Caco-2 (cell line): ENCODE results near the gene SH3BP4. TPM values are rescaled to one million over a fixed set of nuclear protein-coding genes. Genes with fewer than 3 reads are reported as not detected.

Source experiments
- BruUV-seq: library from RNA; stranded (reverse); fragments of 400-500 nt; replicated peaks from 2 replicates; lab custom pipeline; 2021; lab: Mats Ljungman, UMichigan
- CTCF ChIA-PET: fragments of 300-600 bp; sonication (Branson Sonifier 250); formaldehyde crosslinking; loops from one replicate; lab custom pipeline; 2022; ENCODE audit warnings: antibody characterized with exemption; lab: Charles Lee
- POLR2A ChIA-PET: fragments of 300-600 bp; sonication (Branson Sonifier 250); formaldehyde crosslinking; loops from one replicate; lab custom pipeline; 2022; ENCODE audit warnings: antibody characterized with exemption; lab: Charles Lee
- DNase-seq, 2 experiments: peaks; one replicate each; pipeline versions ENCODE4 v3.0.0 to v3.0.0-alpha.2; 2020 to 2022
- H3K27me3 ChIP-seq: replicated peaks from 2 replicates; pipeline ENCODE4 v1.6.0; 2011; ENCODE audit warnings: low read length; ENCODE audit not compliant: control insufficient read depth, insufficient read depth
- H3K36me3 ChIP-seq: 2 replicates; pipeline ENCODE4 v1.5.1; 2011; ENCODE audit warnings: low read length; ENCODE audit not compliant: control insufficient read depth, insufficient read depth
- H3K4me1 ChIP-seq: fragments of 250-450 bp; sonication (Bioruptor Pico); 2 replicates; pipeline ENCODE4 v1.5.1; 2020; ENCODE audit warnings: mild to moderate bottlenecking
- H3K4me3 ChIP-seq: 2 replicates; pipeline ENCODE4 v1.5.1; 2011; ENCODE audit warnings: low read depth, mild to moderate bottlenecking, control low read depth, low read length
- H3K9me3 ChIP-seq: fragments of 250-450 bp; sonication (Bioruptor Pico); 2 replicates; pipeline ENCODE4 v1.5.1; 2020; ENCODE audit warnings: mild to moderate bottlenecking, moderate library complexity
- H3K27ac Mint-ChIP-seq: one replicate; pipeline ENCODE4 v1.8.0; 2022; ENCODE audit warnings: mixed read lengths; ENCODE audit not compliant: unreplicated experiment
- H3K27me3 Mint-ChIP-seq: one replicate; pipeline ENCODE4 v1.8.0; 2022; ENCODE audit warnings: mixed read lengths; ENCODE audit not compliant: insufficient read depth, unreplicated experiment
- H3K36me3 Mint-ChIP-seq: one replicate; pipeline ENCODE4 v1.8.0; 2022; ENCODE audit warnings: mild to moderate bottlenecking, mixed read lengths; ENCODE audit not compliant: insufficient read depth, unreplicated experiment
- H3K4me1 Mint-ChIP-seq: one replicate; pipeline ENCODE4 v1.8.0; 2022; ENCODE audit warnings: low read depth, mixed read lengths; ENCODE audit not compliant: unreplicated experiment
- H3K4me3 Mint-ChIP-seq: one replicate; pipeline ENCODE4 v1.8.0; 2022; ENCODE audit warnings: mild to moderate bottlenecking, moderate library complexity, mixed read lengths; ENCODE audit not compliant: unreplicated experiment
- H3K9me3 Mint-ChIP-seq: one replicate; pipeline ENCODE4 v1.8.0; 2022; ENCODE audit warnings: mixed read lengths; ENCODE audit not compliant: unreplicated experiment
- CTCF ChIP-seq, 2 experiments: fragments of 200-600 bp in 1 of 2; IDR thresholded peaks; 1 replicate in 1 of 2; 2 replicates in 1 of 2; pipeline versions ENCODE4 v1.5.1 to v1.8.0; 2011 to 2022; ENCODE audit warnings: antibody characterized with exemption in 1 of 2, control low read depth in 1 of 2, inconsistent platforms in 1 of 2, low read depth in 1 of 2, low read length in 1 of 2, mild to moderate bottlenecking in 1 of 2, moderate library complexity in 1 of 2; ENCODE audit not compliant: insufficient read depth in 1 of 2, severe bottlenecking in 1 of 2, unreplicated experiment in 1 of 2
- intact Hi-C: fragments of 100-400 bp; cut with micrococcal nuclease; formaldehyde crosslinking; loops from one replicate; pipeline ENCODE4 v1.10.0; 2022; ENCODE audit not compliant: unreplicated experiment
- total RNA-seq: library from RNA; stranded (reverse); gene quantifications from 2 replicates; pipeline ENCODE4 v1.2.3, GENCODE V29; 2022

SH3BP4 gene
- total RNA-seq, 1 experiment from 2014 or later = 29.9 TPM

GRCh38 chr2:235095569-235095968 lies 143.8 kb downstream of the SH3BP4 start:
- H3K4me3 ChIP-seq = no peak overlapping the region
- Mint-ChIP-seq H3K27ac (no peak overlapping the region), H3K36me3 (no peaks in the 10 kb centered on the region), H3K4me3 (no peak overlapping the region), H3K27me3 (no peaks in the 10 kb centered on the region), H3K9me3 (no peaks in the 10 kb centered on the region), H3K4me1 (no peaks in the 10 kb centered on the region)
- no peak for DNase-seq
- H3K27me3 ChIP-seq = no peaks in the 10 kb centered on the region
- no peaks in the 10 kb centered on the region for H3K4me1 ChIP-seq
- ChIA-PET CTCF (no interaction called here), POLR2A (no interaction called here)
- no TSS peak for BruUV-seq
- TF ChIP-seq CTCF (IDR thresholded peaks at IDR 0.05; ENCODE audit: insufficient read depth in 1 of 2, low read depth in 1 of 2, low read length in 1 of 2, severe bottlenecking in 1 of 2, unreplicated experiment in 1 of 2) = no peak
- H3K9me3 ChIP-seq = no peaks in the 10 kb centered on the region
- intact Hi-C loops = no loop called here
- H3K36me3 ChIP-seq = no peaks in the 10 kb centered on the region

DNA sequence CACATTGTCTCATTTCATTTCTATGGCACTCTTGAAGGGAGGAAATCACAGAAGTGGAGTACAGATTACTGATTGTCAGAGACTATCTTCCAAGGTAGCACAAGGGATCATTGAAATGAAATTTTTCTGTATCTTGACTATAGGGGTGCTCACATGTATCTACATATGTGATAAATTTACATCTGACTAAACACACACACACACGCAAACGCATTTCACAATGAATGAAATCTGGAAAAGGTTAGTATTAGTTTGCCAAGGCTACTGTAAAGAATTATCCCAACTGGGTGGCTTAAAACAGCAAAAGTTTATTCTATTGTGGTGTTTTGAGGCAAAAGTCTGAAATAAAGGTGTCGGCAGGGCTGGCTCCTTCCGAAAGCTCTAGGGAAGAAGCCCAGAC lies 144.6 kb downstream of the SH3BP4 start:
- Histone ChIP-seq H3K27me3 (no peaks in the 10 kb centered on the region), H3K9me3 (no peaks in the 10 kb centered on the region), H3K36me3 (no peaks in the 10 kb centered on the region), H3K4me1 (no peaks in the 10 kb centered on the region), H3K4me3 (no peak overlapping the region)
- Mint-ChIP-seq H3K4me3 (no peak overlapping the region), H3K27me3 (no peaks in the 10 kb centered on the region), H3K27ac (no peak overlapping the region), H3K4me1 (no peaks in the 10 kb centered on the region), H3K36me3 (no peaks in the 10 kb centered on the region), H3K9me3 (no peaks in the 10 kb centered on the region)
- TF ChIP-seq CTCF (IDR thresholded peaks at IDR 0.05; ENCODE audit: insufficient read depth in 1 of 2, low read depth in 1 of 2, low read length in 1 of 2, severe bottlenecking in 1 of 2, unreplicated experiment in 1 of 2) = no peak
- DNase-seq = no peak
- POLR2A ChIA-PET = no interaction called here
- CTCF ChIA-PET = no interaction called here
- BruUV-seq = no TSS peak
- intact Hi-C loops = no loop called here

DNA sequence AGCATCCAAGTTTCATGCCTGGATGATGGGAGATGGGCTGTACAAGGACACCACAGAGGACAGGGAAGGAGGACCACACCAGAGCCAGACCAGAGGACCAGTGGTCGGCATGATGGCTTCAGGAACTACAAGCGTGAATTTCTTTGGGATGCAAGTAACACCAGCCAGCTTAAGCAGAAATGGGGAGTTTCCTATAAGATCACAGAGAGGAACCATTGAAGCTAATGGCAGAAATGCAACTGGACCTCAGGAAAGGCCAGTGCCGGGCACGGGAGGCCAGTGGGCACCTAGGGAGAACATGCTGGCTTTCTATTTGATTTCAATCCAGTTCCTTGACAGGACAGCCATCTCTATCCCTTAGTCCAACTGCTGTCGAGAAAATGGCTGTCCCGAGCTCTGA lies 145.4 kb downstream of the SH3BP4 start:
- intact Hi-C loops = no loop called here
- no peaks in the 10 kb centered on the region for H3K9me3 Mint-ChIP-seq
- Histone ChIP-seq H3K4me1 (no peaks in the 10 kb centered on the region), H3K4me3 (no peak overlapping the region), H3K9me3 (no peaks in the 10 kb centered on the region), H3K36me3 (no peaks in the 10 kb centered on the region), H3K27me3 (no peaks in the 10 kb centered on the region)
- ChIA-PET POLR2A (interaction anchor here (0.6 kb wide), 1 partner anchor 165 kb away, joined by 4 read pairs; no protein-coding TSS in a partner anchor), CTCF (interaction anchor here (0.6 kb wide), 1 partner anchor 41 kb away, joined by 3 read pairs; no protein-coding TSS in a partner anchor)
- no peak for TF ChIP-seq CTCF (IDR thresholded peaks at IDR 0.05; ENCODE audit: insufficient read depth in 1 of 2, low read depth in 1 of 2, low read length in 1 of 2, severe bottlenecking in 1 of 2, unreplicated experiment in 1 of 2)
- no peak overlapping the region for H3K27ac Mint-ChIP-seq
- H3K4me1 Mint-ChIP-seq = no peaks in the 10 kb centered on the region
- no peaks in the 10 kb centered on the region for H3K36me3 Mint-ChIP-seq
- no peak for DNase-seq
- no peak overlapping the region for H3K4me3 Mint-ChIP-seq
- H3K27me3 Mint-ChIP-seq = no peaks in the 10 kb centered on the region
- no TSS peak for BruUV-seq
